ENCODE results near the gene CP. TPM values are rescaled to one million over a fixed set of nuclear protein-coding genes. Genes with fewer than 3 reads are reported as not detected.

Gene CP
- total and polyA plus RNA-seq, 2 of the 13 experiments (the other 11 are each of a cell fraction or from before 2014, with no cell fraction given) = 42.6 to 789 TPM

- TF ChIP-seq ZNF430 (CRISPR knock-in tag; IDR thresholded peaks at IDR 0.05) (peak; percentile 31; the same call in 1 of the 2 replicates), LCORL (IDR thresholded peaks at IDR 0.05) (0 out of 2 replicates have a peak, but pooled peaks have one; percentile 21), LCORL (CRISPR knock-in tag; IDR thresholded peaks at IDR 0.05) (peak; percentile 49; the same call in 1 of the 2 replicates), ELF4 (CRISPR knock-in tag; IDR thresholded peaks at IDR 0.05; ENCODE audit: borderline replicate concordance) (0 out of 2 replicates have a peak, but pooled peaks have one; percentile 48), HHEX (CRISPR knock-in tag; IDR thresholded peaks at IDR 0.05) (no peak), ZNF205 (CRISPR knock-in tag; IDR thresholded peaks at IDR 0.05) (0 out of 2 replicates have a peak, but pooled peaks have one; percentile 47), HNF4A (CRISPR knock-in tag; IDR thresholded peaks at IDR 0.05) (peak; percentile 56), ZBTB4 (CRISPR knock-in tag; IDR thresholded peaks at IDR 0.05; ENCODE audit: borderline replicate concordance) (no peak), MED1 (CRISPR knock-in tag; IDR thresholded peaks at IDR 0.05) (peak; percentile 95), NFYC (CRISPR knock-in tag; IDR thresholded peaks at IDR 0.05) (peak; percentile 22; the same call in 1 of the 2 replicates), ZNF263 (CRISPR knock-in tag; IDR thresholded peaks at IDR 0.05) (no peak), NCOR1 (IDR thresholded peaks at IDR 0.05; ENCODE audit: borderline replicate concordance, low read length) (peak; percentile 56; the same call in 1 of the 2 replicates), AHDC1 (CRISPR knock-in tag; IDR thresholded peaks at IDR 0.05; ENCODE audit: borderline replicate concordance) (peak; percentile 44; the same call in 1 of the 2 replicates), REXO4 (CRISPR knock-in tag; IDR thresholded peaks at IDR 0.05; ENCODE audit: borderline replicate concordance) (no peak), CBFB (CRISPR knock-in tag; IDR thresholded peaks at IDR 0.05) (no peak)
- TF ChIP-seq, protein P1, sequence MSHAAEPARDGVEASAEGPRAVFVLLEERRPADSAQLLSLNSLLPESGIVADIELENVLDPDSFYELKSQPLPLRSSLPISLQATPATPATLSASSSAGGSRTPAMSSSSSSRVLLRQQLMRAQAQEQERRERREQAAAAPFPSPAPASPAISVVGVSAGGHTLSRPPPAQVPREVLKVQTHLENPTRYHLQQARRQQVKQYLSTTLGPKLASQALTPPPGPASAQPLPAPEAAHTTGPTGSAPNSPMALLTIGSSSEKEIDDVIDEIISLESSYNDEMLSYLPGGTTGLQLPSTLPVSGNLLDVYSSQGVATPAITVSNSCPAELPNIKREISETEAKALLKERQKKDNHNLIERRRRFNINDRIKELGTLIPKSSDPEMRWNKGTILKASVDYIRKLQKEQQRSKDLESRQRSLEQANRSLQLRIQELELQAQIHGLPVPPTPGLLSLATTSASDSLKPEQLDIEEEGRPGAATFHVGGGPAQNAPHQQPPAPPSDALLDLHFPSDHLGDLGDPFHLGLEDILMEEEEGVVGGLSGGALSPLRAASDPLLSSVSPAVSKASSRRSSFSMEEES (CRISPR knock-in tag; IDR thresholded peaks at IDR 0.05) = 0 out of 2 replicates have a peak, but pooled peaks have one; percentile 24
- TF ChIP-seq, protein P2, sequence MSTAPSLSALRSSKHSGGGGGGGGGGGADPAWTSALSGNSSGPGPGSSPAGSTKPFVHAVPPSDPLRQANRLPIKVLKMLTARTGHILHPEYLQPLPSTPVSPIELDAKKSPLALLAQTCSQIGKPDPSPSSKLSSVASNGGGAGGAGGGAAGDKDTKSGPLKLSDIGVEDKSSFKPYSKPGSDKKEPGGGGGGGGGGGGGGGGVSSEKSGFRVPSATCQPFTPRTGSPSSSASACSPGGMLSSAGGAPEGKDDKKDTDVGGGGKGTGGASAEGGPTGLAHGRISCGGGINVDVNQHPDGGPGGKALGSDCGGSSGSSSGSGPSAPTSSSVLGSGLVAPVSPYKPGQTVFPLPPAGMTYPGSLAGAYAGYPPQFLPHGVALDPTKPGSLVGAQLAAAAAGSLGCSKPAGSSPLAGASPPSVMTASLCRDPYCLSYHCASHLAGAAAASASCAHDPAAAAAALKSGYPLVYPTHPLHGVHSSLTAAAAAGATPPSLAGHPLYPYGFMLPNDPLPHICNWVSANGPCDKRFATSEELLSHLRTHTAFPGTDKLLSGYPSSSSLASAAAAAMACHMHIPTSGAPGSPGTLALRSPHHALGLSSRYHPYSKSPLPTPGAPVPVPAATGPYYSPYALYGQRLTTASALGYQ (CRISPR knock-in tag; IDR thresholded peaks at IDR 0.05) = peak; percentile 52; the same call in 1 of the 2 replicates
Observed at GRCh38 chr3:149221783-149222517, at the start of gene CP (continued).

Data from HepG2 (cell line).